Measurements from ENCODE around the gene PGBD5. TPM values are rescaled to one million over a fixed set of nuclear protein-coding genes. Genes with fewer than 3 reads are reported as not detected.

Gene PGBD5
- polyA plus RNA-seq, 4 donors = 5.7 to 7.4 (median 6.9) TPM

DNA sequence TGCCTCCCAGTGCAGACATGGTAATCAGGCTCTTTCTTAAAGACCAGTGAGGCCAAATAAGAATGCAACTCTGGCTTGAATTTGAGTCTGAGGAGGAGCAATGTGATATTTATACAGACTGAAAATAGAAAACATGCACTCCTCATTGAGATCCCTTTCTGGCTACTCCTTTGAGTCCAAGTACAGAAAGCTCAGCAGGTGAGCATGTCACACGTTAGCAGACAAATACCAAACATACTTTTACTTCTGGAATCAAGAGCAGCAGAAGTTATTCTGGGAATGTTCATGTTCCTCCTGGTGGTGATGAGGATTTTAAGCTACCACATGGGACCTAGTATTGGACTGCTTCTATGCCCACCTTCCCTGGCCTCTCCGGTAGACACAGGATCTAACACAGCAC is 48.3 kb downstream of the PGBD5 start:
- DNase-seq (ENCODE audit: low read depth in 4 of 4, low spot score in 2 of 4) = no peak

GRCh38 chr1:230377324-230377723 is 48.8 kb downstream of the PGBD5 start:
- no peak for DNase-seq (ENCODE audit: low read depth in 4 of 4, low spot score in 2 of 4)

GRCh38 chr1:230376296-230376695 is 49.8 kb downstream of the PGBD5 start:
- DNase-seq (ENCODE audit: low read depth in 4 of 4, low spot score in 2 of 4) = no peak

DNA sequence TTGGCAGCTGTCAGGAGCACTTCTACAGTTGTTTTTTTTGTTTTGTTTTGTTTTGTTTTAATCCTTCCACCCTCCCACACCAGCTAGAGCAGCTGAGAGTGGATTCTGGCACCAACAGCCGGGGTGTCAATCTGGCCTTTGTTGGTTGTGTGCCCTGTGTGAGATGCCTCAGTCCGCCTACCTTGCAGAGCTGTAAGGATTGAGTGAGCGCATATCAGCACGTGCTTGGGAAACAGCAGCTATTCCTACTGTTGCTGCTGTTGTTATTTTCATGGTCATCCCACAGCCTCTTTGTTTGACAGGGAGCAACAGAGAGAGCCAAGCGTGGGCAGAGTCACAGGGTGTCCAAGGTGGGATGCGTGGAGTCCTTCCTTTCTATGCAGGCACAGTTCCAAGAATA is 50.4 kb downstream of the PGBD5 start:
- DNase-seq (ENCODE audit: low read depth in 4 of 4, low spot score in 2 of 4) = no peak

DNA sequence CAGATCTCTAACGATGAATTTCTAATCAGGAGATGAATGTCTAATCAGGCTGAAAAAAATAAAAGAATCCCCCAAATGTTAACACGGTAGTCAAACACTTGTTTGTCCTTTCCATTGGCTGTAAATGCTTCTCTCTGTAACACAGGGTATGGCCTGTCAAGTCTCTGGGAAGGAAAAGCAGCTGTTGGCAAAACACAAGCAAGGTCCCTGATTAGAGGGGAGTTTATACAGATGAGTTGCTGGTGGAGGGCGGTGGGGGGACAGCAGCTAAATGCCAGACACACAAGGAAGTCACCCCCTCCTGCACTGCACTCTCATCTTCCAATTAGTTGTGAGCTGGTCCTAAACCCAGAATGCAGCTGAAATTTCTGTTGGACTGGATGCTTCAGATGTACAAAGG is 51.0 kb downstream of the PGBD5 start:
- no peak for DNase-seq (ENCODE audit: low read depth in 4 of 4, low spot score in 2 of 4)

DNA sequence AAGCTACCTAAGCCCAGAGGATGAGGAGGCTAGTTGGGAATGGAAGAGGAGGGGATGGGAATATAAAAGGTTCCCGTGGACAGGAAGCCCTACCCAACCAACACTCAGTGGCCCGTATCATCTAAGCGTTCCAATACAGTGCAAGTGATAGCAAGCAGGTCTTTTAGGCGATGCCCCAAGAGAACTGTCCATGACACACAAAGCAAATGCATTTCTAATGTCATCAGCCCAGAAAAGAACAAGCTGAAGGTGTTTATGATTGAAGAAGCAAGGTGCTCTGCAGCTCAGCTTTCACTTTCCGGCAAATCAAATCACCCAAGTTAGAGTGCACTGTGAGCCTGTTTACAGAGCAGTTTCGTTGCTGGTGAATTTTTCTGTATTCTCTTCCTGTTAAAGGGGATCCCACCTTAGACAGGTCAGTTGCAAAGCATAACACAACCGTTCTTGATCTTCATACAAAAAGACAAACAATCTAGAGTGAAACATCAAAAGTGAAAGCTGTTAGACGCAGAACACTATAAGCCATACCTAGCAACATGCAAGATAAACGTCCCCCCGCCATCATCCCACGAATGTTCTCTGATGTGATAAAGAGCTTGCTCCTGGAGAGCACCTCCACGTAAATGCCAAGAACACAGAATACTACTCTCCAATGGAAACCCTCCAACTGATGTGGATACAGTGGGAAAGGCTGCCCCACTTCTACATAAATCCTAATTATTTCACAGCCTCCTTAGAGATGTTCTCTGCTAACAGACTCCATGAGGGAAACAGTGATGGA is 54.0 kb downstream of the PGBD5 start:
- no peak for DNase-seq (ENCODE audit: low read depth in 4 of 4, low spot score in 2 of 4)

DNA sequence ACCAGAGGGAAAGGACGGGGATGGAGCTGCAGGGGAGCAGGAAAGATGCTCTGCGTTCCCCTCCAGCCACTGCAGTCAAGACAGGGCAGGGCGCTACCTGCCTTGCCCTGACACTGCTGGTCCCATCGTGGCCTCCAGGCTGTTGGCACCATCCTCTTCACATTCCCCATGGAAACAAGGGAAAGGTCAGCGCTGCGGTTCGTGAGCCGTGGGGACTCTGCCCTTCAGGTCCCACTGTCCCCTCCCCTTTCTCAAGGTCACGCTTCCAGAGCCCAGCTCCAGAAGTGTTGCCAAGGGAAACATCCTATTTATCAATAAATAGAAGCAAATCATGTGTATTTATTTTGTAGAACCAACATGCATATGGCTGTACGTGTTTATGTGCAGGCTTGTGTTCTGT is 56.0 kb downstream of the PGBD5 start:
- no peak for DNase-seq (ENCODE audit: low read depth in 4 of 4, low spot score in 2 of 4)

GRCh38 chr1:230368871-230369270 is 57.3 kb downstream of the PGBD5 start:
- no peak for DNase-seq (ENCODE audit: low read depth in 4 of 4, low spot score in 2 of 4)

DNA sequence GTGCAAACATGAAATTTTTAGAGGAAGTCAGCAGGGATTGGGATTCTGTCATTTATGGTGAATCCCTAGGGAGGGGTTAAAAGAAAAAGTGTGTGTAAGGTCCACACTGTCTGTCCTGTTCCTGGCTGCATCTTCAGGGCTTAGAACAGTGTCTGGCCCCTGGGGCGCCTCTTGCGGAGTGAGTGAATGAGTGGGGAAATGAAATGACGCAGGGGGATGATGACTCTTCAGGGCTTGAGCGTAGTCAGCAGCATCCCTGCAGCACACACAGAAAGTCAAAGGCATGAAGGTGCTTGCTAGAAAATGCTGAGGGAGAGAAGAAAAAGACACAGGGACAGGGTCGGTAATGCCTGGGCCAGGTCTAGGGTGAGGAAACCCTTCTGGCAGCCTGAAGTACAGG is 57.8 kb downstream of the PGBD5 start:
- no peak for DNase-seq (ENCODE audit: low read depth in 4 of 4, low spot score in 2 of 4)

GRCh38 chr1:230366504-230366915 is 59.6 kb downstream of the PGBD5 start:
- no peak for DNase-seq (ENCODE audit: low read depth in 4 of 4, low spot score in 2 of 4)

DNA sequence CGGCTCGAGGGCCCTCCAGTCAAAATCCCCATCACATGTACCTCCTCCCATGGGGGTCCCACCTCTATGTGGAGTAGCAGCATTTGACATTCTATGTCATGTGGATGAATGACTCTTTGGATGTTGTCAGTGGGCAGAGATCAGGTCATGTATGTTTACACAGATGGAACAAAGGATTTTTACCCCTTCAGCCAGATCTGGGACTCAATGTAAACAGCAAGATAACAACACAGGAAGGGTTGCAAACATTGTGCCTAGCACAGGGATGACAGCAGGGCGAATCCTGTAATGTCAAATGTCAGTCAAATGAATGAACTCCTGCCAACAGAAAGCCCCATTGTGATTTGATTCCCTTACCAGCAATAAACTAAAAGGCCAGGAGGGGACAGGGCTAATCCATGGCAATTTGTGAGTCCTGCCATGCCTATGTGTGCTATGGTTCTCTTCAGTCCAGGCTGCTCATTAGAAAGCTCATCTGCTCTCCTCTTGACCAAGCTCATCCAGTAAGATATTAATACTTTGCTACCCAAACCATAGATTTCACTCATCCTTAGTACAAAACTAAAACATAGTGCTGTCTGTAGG is 60.3 kb downstream of the PGBD5 start:
- no peak for DNase-seq (ENCODE audit: low read depth in 4 of 4, low spot score in 2 of 4)

DNA sequence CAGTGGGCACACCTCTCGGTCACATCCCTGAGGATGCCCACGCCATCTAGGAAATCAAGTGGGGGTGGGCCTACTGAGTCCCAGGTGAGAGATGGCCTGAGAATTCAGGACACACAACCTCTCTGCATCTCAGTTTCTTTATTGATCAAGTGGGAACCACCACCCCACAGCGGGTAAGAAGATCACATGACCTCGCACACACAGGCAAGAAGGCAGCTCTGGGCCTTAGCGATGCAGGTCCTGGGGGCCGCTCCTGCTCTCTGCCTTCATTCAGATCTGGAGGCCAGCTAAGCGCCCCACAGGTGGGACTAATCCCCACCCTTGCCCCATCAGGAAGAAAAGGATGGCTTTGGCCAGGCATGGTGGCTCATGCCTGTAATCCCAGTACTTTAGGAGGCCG is 63.2 kb downstream of the PGBD5 start:
- DNase-seq (ENCODE audit: low read depth in 4 of 4, low spot score in 2 of 4) = no peak

DNA sequence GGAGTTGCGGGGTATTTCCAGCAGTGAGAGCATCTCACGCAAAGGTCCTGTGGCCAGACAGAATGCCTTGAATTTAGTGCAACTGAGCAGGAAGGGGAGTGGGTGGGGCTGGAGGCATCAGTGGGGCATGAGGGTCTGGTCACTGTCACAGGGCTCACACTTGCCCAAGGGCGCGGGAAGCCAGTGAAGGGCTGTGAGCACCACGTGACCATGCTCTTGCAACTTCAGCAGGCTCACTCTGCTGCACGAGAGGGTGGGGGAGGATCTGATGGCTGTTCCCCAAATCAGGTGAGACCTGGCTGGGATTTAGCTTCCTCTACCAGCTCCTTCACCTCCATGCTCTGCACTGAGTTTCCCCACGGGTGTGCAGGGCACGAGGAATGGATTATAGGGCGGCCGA is 64.2 kb downstream of the PGBD5 start:
- DNase-seq (ENCODE audit: low read depth in 4 of 4, low spot score in 2 of 4) = no peak

DNA sequence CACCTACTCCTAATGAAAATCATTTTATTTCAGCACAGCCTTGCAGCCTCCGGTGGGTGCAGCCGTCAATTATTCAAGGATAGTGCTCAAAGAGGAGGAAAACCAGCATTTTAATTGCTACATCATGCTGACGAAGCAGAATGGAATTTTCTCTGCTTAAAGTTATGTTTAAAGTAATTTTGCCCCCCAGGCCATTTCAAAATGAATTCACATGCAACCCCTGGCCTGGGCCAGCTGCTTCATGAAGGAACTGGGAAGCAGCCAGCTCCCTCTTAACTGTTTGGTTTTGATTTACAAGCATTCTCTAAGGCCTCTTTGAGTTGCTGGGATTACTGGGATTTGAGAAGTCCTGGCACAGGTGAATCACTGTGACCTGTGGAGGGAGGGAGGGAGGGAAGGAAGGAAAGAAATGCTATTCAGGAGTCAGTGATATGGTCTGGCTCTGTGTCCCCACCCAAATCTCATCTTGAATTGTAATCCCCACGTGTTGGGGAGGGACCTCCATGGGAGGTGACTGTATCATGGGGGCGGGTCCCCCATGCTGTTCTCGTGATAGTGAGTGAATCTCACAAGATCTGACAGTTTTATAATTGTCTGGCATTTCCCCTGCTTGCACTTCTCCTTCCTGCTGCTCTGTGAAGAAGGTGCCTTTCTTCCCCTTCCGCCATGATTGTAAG is 66.0 kb downstream of the PGBD5 start:
- DNase-seq (ENCODE audit: low read depth in 4 of 4, low spot score in 2 of 4) = no peak

- DNase-seq (ENCODE audit: low read depth in 4 of 4, low spot score in 2 of 4) = no peak
Observed at GRCh38 chr1:230356869-230357794, 69.0 kb downstream of the PGBD5 start.

GRCh38 chr1:230356190-230356589 is 69.9 kb downstream of the PGBD5 start:
- DNase-seq (ENCODE audit: low read depth in 4 of 4, low spot score in 2 of 4) = no peak

GRCh38 chr1:230355594-230355993 is 70.5 kb downstream of the PGBD5 start:
- DNase-seq (ENCODE audit: low read depth in 4 of 4, low spot score in 2 of 4) = no peak

DNA sequence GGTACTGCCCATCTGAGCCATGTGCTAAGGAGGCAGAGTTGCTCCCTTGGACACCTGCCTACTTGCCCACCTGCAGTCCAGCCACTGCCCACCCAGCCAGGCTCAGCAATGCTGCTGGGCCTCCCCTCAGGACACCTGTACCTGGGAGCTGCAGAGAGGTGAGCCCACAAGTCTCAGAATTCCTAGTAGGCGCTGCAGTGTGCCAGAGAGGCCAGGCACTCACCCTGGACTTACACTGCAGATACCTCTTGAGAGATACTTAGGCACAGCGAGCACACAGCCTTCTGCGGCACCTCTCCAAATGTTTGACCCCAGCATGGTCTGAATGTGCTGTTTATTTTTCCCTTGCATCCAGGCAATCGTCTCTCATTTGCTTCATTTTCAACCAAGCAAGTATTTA is 71.0 kb downstream of the PGBD5 start:
- DNase-seq (ENCODE audit: low read depth in 4 of 4, low spot score in 2 of 4) = no peak

DNA sequence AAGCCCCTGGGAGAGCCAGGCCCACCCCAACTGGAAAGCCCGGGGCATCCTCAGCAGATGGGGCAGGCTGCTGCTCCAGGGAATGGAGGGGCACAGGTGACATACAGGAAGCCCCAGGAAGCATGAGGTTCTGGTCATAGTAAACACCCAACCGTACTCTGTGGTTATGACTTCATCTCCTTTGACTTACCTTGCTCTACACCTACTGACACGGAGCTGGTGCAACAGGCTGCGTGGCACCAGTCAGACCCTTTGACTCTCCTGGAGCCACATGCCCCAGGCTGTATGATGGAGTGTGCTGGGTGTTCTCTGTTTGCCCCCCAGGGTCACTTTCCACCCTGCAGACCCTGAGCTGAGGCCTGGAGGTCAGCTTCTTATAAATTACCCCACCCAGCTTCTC is 72.1 kb downstream of the PGBD5 start:
- no peak for DNase-seq (ENCODE audit: low read depth in 4 of 4, low spot score in 2 of 4)

- DNase-seq (ENCODE audit: low read depth in 4 of 4, low spot score in 2 of 4) = no peak
Observed at GRCh38 chr1:230352537-230352936, 73.6 kb downstream of the PGBD5 start.

GRCh38 chr1:230351983-230352382 is 74.1 kb downstream of the PGBD5 start:
- DNase-seq (ENCODE audit: low read depth in 4 of 4, low spot score in 2 of 4) = no peak

All from left renal cortex interstitium (tissue), 4 donors.